IMR-90 (cell line): Measurements from ENCODE around the gene TCIRG1. TPM values are rescaled to one million over a fixed set of nuclear protein-coding genes. Genes with fewer than 3 reads are reported as not detected.

Experiments
- ATAC-seq: fragments of 200-7000 bp; cut with Tn5 transposase; 2 replicates; pipeline ENCODE4 v1.9.1; 2020; ENCODE audit warnings: low read depth, mild to moderate bottlenecking, moderate library complexity
- BruUV-seq: library from RNA; stranded (reverse); fragments of 400-500 nt; replicated peaks from 2 replicates; lab custom pipeline; 2021; lab: Mats Ljungman, UMichigan
- CTCF ChIA-PET: fragments of 300-600 bp; formaldehyde crosslinking; extraction: SDS; loops from one replicate; lab custom pipeline; 2021; ENCODE audit warnings: antibody characterized with exemption; lab: Yijun Ruan, JAX
- POLR2A ChIA-PET: fragments of 300-600 bp; sonication (Branson Sonifier 250); formaldehyde crosslinking; loops from one replicate; lab custom pipeline; 2022; ENCODE audit warnings: antibody characterized with exemption; ENCODE audit not compliant: unreplicated experiment; lab: Charles Lee
- DNase-seq: peaks from one replicate; pipeline ENCODE4 v3.0.0; 2013
- H2AFZ ChIP-seq: replicated peaks from 2 replicates; pipeline ENCODE3; 2013; ENCODE audit warnings: low read length, mild to moderate bottlenecking; ENCODE audit not compliant: poor library complexity
- H2AK5ac ChIP-seq: 2 replicates; pipeline ENCODE4 v1.6.1; 2013; ENCODE audit warnings: low read depth, low read length, inconsistent platforms
- H2AK9ac ChIP-seq: replicated peaks from 2 replicates; pipeline ENCODE3; 2013; ENCODE audit warnings: mild to moderate bottlenecking, low read depth, low read length, moderate library complexity; ENCODE audit not compliant: poor library complexity
- H2BK120ac ChIP-seq: 2 replicates; pipeline ENCODE4 v1.6.1; 2013; ENCODE audit warnings: low read depth, low read length, inconsistent platforms
- H2BK15ac ChIP-seq: 3 replicates; pipeline ENCODE4 v1.6.1; 2013; ENCODE audit warnings: low read depth, low read length, inconsistent platforms
- H2BK20ac ChIP-seq: 2 replicates; pipeline ENCODE4 v1.6.1; 2013; ENCODE audit warnings: low read depth, mild to moderate bottlenecking, inconsistent platforms, low read length, moderate library complexity
- H2BK5ac ChIP-seq: 2 replicates; pipeline ENCODE4 v1.6.1; 2013; ENCODE audit warnings: mild to moderate bottlenecking, low read depth, low read length, inconsistent platforms; ENCODE audit not compliant: poor library complexity, severe bottlenecking
- H3K14ac ChIP-seq: replicated peaks from 2 replicates; pipeline ENCODE4 v1.6.1; 2013; ENCODE audit warnings: low read depth, low read length, inconsistent platforms
- H3K18ac ChIP-seq: 2 replicates; pipeline ENCODE4 v1.6.1; 2013; ENCODE audit warnings: low read depth, low read length, control low read depth
- H3K23ac ChIP-seq: 2 replicates; pipeline ENCODE4 v1.6.1; 2013; ENCODE audit warnings: low read depth, low read length, inconsistent platforms
- H3K27ac ChIP-seq: 2 replicates; pipeline ENCODE4 v1.5.1; 2013; ENCODE audit warnings: mild to moderate bottlenecking, control low read depth, low read length; ENCODE audit not compliant: insufficient read depth
- H3K27me3 ChIP-seq: 2 replicates; pipeline ENCODE4 v1.6.1; 2013; ENCODE audit warnings: low read length; ENCODE audit not compliant: control insufficient read depth, insufficient read depth
- H3K36me3 ChIP-seq: 2 replicates; pipeline ENCODE4 v1.6.1; 2013; ENCODE audit warnings: low read length, mixed read lengths; ENCODE audit not compliant: control insufficient read depth, insufficient read depth
- H3K4ac ChIP-seq: 2 replicates; pipeline ENCODE4 v1.6.1; 2013; ENCODE audit warnings: low read depth, low read length, inconsistent platforms
- H3K4me1 ChIP-seq: 2 replicates; pipeline ENCODE4 v1.6.1; 2013; ENCODE audit warnings: low read length, mixed read lengths; ENCODE audit not compliant: control insufficient read depth, insufficient read depth
- H3K4me2 ChIP-seq: 2 replicates; pipeline ENCODE4 v1.6.1; 2013; ENCODE audit warnings: low read depth, mild to moderate bottlenecking, control low read depth, low read length, moderate library complexity
- H3K4me3 ChIP-seq: 2 replicates; pipeline ENCODE4 v1.5.1; 2013; ENCODE audit warnings: low read depth, mild to moderate bottlenecking, control low read depth, low read length, moderate library complexity; ENCODE audit not compliant: insufficient read depth
- H3K56ac ChIP-seq: 2 replicates; pipeline ENCODE4 v1.6.1; 2013; ENCODE audit warnings: low read length, inconsistent platforms; ENCODE audit not compliant: insufficient read depth; ENCODE audit errors: extremely low read depth
- H3K79me1 ChIP-seq, 2 experiments: 2 replicates each; pipeline ENCODE4 v1.6.1; 2013; ENCODE audit warnings: low read length in 2 of 2, inconsistent platforms in 1 of 2, low read depth in 1 of 2
- H3K9ac ChIP-seq: 2 replicates; pipeline ENCODE4 v1.6.1; 2013; ENCODE audit warnings: low read depth, low read length, control low read depth
- H3K9me1 ChIP-seq: 2 replicates; pipeline ENCODE4 v1.6.1; 2013; ENCODE audit warnings: low read length, inconsistent platforms; ENCODE audit not compliant: insufficient read depth
- H3K9me3 ChIP-seq: 2 replicates; pipeline ENCODE4 v1.6.1; 2013; ENCODE audit warnings: low read length; ENCODE audit not compliant: control insufficient read depth, insufficient read depth
- H4K20me1 ChIP-seq: 2 replicates; pipeline ENCODE4 v1.6.1; 2013; ENCODE audit warnings: low read length, inconsistent platforms; ENCODE audit not compliant: insufficient read depth
- H4K5ac ChIP-seq: 2 replicates; pipeline ENCODE4 v1.6.1; 2013; ENCODE audit warnings: mild to moderate bottlenecking, low read depth, low read length, control low read depth
- H4K8ac ChIP-seq, 2 experiments: 2 replicates each; pipeline ENCODE4 v1.6.1; 2013; ENCODE audit warnings: low read depth in 2 of 2, low read length in 2 of 2, control low read depth in 1 of 2, inconsistent platforms in 1 of 2
- H4K91ac ChIP-seq: 2 replicates; pipeline ENCODE4 v1.6.1; 2013; ENCODE audit warnings: low read depth, low read length, inconsistent platforms; ENCODE audit not compliant: insufficient read depth
- BHLHE40 ChIP-seq: fragments of 150-350 bp; IDR thresholded peaks from 2 replicates; pipeline ENCODE4 v1.6.1; 2016; ENCODE audit warnings: mild to moderate bottlenecking, low read depth, low read length
- CEBPB ChIP-seq: IDR thresholded peaks from 2 replicates; pipeline ENCODE4 v1.6.1; 2012; ENCODE audit warnings: low read depth, low read length, improper control_type of control experiment
- FOS ChIP-seq: fragments of 150-350 bp; IDR thresholded peaks from 2 replicates; pipeline ENCODE4 v1.6.1; 2016; ENCODE audit warnings: low read depth, low read length
- MAFK ChIP-seq: IDR thresholded peaks from 2 replicates; pipeline ENCODE4 v1.6.1; 2012; ENCODE audit warnings: low read depth, low read length, improper control_type of control experiment
- MXI1 ChIP-seq: IDR thresholded peaks from 2 replicates; pipeline ENCODE4 v1.6.1; 2012; ENCODE audit warnings: low read depth, mild to moderate bottlenecking, low read length, moderate library complexity, borderline replicate concordance
- POLR2A ChIP-seq: IDR thresholded peaks from 2 replicates; pipeline ENCODE4 v1.6.1; 2012; ENCODE audit warnings: mild to moderate bottlenecking, low read depth, low read length
- RCOR1 ChIP-seq: IDR thresholded peaks from 2 replicates; pipeline ENCODE4 v1.6.1; 2012; ENCODE audit warnings: mild to moderate bottlenecking, low read length, improper control_type of control experiment; ENCODE audit not compliant: insufficient replicate concordance
- SMC3 ChIP-seq: fragments of 150-350 bp; IDR thresholded peaks from 2 replicates; pipeline ENCODE4 v1.6.1; 2016; ENCODE audit warnings: low read depth, mild to moderate bottlenecking, antibody characterized with exemption, low read length, moderate library complexity
- USF2 ChIP-seq: fragments of 150-350 bp; IDR thresholded peaks from 2 replicates; pipeline ENCODE4 v1.6.1; 2017; ENCODE audit warnings: mild to moderate bottlenecking, antibody characterized with exemption, low read length, low read depth
- WGBS, 2 experiments: methylation state at CpG; one replicate each; pipeline versions ENCODE4 v1.1.5 to v1.1.7; 2013; ENCODE audit warnings: missing lambda C conversion rate in 2 of 2; ENCODE audit not compliant: insufficient read length in 1 of 2; ENCODE audit errors: extremely low coverage in 2 of 2; 5-methylcytosine and 5-hydroxymethylcytosine counted together
- dilution Hi-C: fragments of 300-500 bp; cut with HindIII; formaldehyde crosslinking; loops from one replicate; pipeline ENCODE4 v1.14.3; 2018; ENCODE audit warnings: low sequenced_read_pairs; ENCODE audit not compliant: unreplicated experiment
- in situ Hi-C: fragments of 300-500 bp; cut with MboI; formaldehyde crosslinking; loops from 3 replicates; pipeline ENCODE4 v1.14.3; 2019; ENCODE audit warnings: low sequenced_read_pairs, inconsistent platforms, mixed read lengths
- intact Hi-C: fragments of 100-400 bp; cut with micrococcal nuclease; formaldehyde crosslinking; loops from 2 replicates; pipeline ENCODE4 v1.10.0; 2022
- polyA plus RNA-seq, 3 experiments: library from polyadenylated mRNA; depleted of rRNA; stranded (reverse); fragments of >200 nt; gene quantifications; 2 replicates each; pipeline ENCODE4 v1.2.3, GENCODE V29; 2012; ENCODE audit warnings: low replicate concordance in 1 of 3
- total RNA-seq: library from RNA; depleted of rRNA; stranded (reverse); fragments of >200 nt; gene quantifications from 2 replicates; pipeline ENCODE4 v1.2.3, GENCODE V29; 2012

TCIRG1 gene
- total and polyA plus RNA-seq, 2 of the 4 experiments (the other 2 are of a cell fraction): 25.3 to 117 TPM

- no peak for DNase-seq
- H3K56ac ChIP-seq: no peak overlapping the region
- no peaks in the 10 kb centered on the region for H4K20me1 ChIP-seq
- no TSS peak for BruUV-seq
- H2AK9ac ChIP-seq: no peak overlapping the region
- ATAC-seq: no peak
- ChIA-PET CTCF (no interaction called here), POLR2A (interaction anchor here (1.1 kb wide), 1 partner anchor 10 kb away, joined by 3 read pairs; no protein-coding TSS in a partner anchor)
- H3K9ac ChIP-seq: no peak overlapping the region
- H4K91ac ChIP-seq: no peak overlapping the region
- H3K14ac ChIP-seq: no peak overlapping the region
- H3K4me3 ChIP-seq: no peak overlapping the region
- H2BK20ac ChIP-seq: no peak overlapping the region
- H3K79me1 ChIP-seq: peaks cover 23 to 43% of the 10 kb centered on the region in 2 experiments; a peak in 3 of 4 replicates
- no peak overlapping the region for H2BK5ac ChIP-seq
- H3K4me2 ChIP-seq: no peak overlapping the region
- H4K8ac ChIP-seq: no peak overlapping the region
- no peak overlapping the region for H3K23ac ChIP-seq
- H2AFZ ChIP-seq: no peak overlapping the region
- no peak overlapping the region for H4K5ac ChIP-seq
- no peak for TF ChIP-seq MXI1
- TF ChIP-seq SMC3: no peak
- no peak for TF ChIP-seq RCOR1
- no peak for TF ChIP-seq MAFK
- TF ChIP-seq CEBPB: no peak
- TF ChIP-seq FOS: no peak
- TF ChIP-seq BHLHE40: no peak
- TF ChIP-seq USF2: no peak
- TF ChIP-seq POLR2A: no peak
- in situ Hi-C loops: no loop called here
- WGBS, 2 experiments: no CpG with 5 or more reads among the region's 8 CpGs
- H3K18ac ChIP-seq: no peak overlapping the region
- no peak overlapping the region for H2BK120ac ChIP-seq
- H3K4ac ChIP-seq: no peak overlapping the region
- H2AK5ac ChIP-seq: no peak overlapping the region
- peaks cover 44% of the 10 kb centered on the region for H3K4me1 ChIP-seq
- no peaks in the 10 kb centered on the region for H3K9me3 ChIP-seq
- peaks cover 31% of the 10 kb centered on the region for H3K9me1 ChIP-seq
- no peaks in the 10 kb centered on the region for H3K36me3 ChIP-seq
- H2BK15ac ChIP-seq: no peak overlapping the region
- no peak overlapping the region for H3K27ac ChIP-seq
- intact Hi-C loops: no loop called here
- no peaks in the 10 kb centered on the region for H3K27me3 ChIP-seq
- dilution Hi-C loops: no loop called here
These were observed 23.4 kb upstream of the TCIRG1 start for GRCh38 chr11:68015467-68015866.
